ENCODE results near the gene ABHD13. TPM values are rescaled to one million over a fixed set of nuclear protein-coding genes. Genes with fewer than 3 reads are reported as not detected.
"Not testable (repeated sequence)": the region's sequence is repeated elsewhere in the genome, so short reads cannot be mapped to it uniquely, and the experiment has no call there.

ABHD13 gene
- 9.0 and 9.6 TPM in 2 replicates for total RNA-seq

DNA sequence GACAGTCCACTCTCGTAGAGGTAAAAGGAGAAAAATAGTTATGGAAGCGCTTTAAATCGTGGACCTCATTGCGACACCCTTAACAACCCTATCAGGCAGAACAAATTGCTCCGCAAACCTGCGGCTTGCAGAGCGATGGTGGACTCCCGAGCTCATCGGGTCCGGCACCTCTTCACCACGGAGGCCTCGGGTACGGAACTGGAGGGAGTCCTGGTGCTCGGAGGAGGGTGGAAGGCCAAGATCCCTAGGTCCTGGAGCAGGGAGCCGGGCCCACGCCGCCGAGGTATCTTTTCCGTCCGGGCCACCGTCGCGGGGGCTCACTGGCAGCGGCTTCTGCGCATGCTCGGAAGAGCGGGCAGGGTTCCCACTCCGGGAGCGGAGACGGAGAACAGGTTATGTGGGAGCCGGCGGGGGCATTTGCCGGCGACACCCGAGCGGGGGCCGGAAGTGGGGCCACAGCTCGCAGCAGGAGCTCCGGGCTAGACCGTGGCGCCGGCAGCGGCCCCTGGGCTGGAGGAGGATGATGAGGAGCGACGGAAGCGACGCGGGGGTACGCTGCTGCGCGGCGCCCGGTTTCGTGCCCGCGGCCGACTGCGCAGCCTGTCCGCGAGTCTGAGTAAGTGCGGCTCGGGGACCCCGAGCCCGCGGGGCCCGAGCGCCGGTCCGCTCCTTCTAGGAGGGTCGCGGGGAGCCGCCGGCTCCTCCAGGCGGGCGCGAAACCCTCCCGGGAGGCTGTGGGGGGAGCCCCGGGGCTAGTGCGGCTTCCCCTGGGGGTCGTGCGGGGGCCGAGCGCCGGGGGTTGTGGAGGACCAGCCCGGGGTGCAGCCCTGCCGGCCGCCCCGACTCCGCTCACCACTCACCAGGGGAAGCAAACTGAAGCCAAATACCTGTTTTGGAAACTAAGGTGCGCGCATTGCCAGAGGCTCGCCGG, at the start of gene ABHD13:
TSS of gene ABHD13 (plus strand) at position 349 of the 931 bp plus-strand sequence. CDS start 10,827 bp downstream, outside the sequence.
- peak; percentile 58 for DNase-seq (ENCODE audit: low read depth)

GRCh38 chr13:108168929-108169328, 49.3 kb upstream of the ABHD13 start:
- no peak for DNase-seq (ENCODE audit: low read depth)

DNA sequence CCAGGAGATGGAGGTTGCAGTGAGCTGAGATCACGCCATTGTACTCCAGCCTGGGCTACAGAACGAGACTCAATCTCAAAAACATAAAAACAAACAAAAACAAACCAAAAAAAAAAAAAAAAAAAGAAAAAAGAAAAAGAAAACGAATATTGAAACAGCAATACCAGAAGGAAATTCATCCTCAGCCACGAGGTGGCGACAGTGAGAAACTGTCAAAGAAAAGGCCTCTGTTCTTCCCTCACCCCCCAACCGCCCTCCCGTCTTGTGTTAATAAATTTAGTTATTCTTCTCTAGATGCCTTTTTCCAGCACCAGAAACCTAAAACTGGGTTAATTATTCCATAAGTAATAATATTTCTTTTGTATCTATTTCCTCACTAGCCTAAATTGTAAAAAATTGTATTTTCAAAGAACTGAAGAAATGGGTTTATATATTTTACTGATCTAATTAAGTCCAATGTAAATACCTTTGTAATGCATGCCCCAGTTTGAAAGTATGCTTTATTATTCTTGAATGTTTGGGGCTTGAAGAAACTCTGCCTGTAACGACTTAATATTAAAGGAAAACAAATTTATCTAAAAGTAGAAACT, 41.4 kb upstream of the ABHD13 start:
- DNase-seq (ENCODE audit: low read depth) = peak; percentile 3

GRCh38 chr13:108178078-108178477, 40.1 kb upstream of the ABHD13 start:
- no peak for DNase-seq (ENCODE audit: low read depth)

- no peak for DNase-seq (ENCODE audit: low read depth)
Observed at GRCh38 chr13:108182652-108183051, 35.5 kb upstream of the ABHD13 start.

GRCh38 chr13:108185223-108185622, 33.0 kb upstream of the ABHD13 start:
- no peak for DNase-seq (ENCODE audit: low read depth)

DNA sequence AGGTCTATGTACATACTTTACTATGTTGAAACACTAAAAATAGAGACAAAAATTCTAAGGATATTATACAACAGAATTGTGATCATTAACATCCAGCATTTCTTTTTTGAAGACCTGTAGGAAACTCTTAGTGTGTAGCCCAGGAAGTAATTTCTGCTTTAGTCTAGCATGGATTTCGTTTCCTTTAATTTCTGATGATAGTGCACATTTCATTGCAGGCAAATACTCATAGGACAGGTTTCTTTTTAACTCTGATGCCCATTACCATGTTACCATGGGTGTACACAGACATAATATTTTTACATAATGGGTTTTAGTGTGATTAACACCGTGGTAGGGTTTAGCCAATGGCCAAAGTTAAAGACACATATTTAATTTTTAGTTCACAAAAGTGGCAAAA, 29.9 kb upstream of the ABHD13 start:
- no peak for DNase-seq (ENCODE audit: low read depth)

DNA sequence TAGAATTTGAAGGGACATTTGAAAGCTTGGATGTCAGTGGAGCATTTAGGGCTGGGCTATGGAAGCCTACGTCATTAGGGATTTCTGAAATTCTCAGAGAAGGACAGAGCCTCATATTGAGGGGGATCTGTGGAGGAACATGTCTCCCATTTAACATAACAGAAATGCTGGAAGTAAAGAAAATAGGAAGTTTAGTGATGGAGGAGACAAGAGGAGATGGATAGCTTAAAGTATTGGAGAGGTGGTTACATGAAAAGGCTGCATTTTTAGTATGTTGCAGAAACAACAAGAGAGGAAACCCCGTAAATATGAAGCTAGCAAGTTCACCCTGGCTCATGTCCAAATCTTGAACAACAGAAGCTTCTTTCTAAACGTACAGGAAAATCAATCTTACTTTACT, 27.3 kb upstream of the ABHD13 start:
- DNase-seq (ENCODE audit: low read depth) = no peak

GRCh38 chr13:108193806-108194205, 24.4 kb upstream of the ABHD13 start:
- no peak for DNase-seq (ENCODE audit: low read depth)

DNA sequence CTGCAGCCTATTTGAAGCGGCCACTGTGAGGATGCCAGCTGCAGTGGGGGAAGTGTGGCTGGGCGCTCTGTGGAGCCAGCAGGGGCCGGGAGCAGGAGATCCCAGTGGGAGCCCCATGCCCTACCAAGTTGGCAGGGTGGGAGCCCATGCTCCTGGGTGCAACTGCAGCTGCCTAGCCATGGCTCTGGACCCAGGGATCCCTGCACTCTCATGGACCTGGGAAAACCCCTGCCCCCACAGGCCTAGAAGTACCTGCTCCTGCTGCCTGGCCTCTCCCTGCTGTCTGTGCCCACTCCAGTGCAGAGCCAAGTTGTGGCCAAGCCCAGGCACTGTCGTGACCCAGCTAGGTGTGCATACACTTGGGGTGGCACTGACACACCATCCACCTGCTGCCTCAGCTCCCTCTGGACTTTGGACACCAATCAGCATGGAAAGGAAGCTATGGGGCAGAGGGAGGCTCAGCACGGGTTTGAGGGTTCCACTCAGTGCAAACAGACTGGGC, 23.7 kb upstream of the ABHD13 start:
- no peak for DNase-seq (ENCODE audit: low read depth)

DNA sequence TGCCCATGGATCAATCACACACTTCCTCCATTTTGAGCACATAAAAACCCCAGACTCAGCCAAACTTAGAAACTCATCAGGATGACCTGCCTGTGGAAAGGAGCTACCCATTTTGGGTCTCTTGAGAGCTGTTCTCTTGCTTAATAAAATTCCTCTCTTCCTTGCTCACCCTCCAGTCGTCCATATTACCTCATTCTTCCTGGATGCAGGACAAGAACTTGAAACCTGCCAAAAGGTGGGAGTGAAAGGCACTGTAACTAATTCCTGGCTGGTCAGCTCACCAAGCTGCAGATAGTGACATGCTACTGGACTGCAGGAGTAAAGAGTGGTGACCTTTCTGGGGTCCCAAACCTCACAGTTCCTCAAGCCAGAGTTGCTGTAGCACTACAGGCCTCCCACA, 23.0 kb upstream of the ABHD13 start:
- no peak for DNase-seq (ENCODE audit: low read depth)

- no peak for DNase-seq (ENCODE audit: low read depth)
Observed at GRCh38 chr13:108195861-108196260, 22.3 kb upstream of the ABHD13 start.

DNA sequence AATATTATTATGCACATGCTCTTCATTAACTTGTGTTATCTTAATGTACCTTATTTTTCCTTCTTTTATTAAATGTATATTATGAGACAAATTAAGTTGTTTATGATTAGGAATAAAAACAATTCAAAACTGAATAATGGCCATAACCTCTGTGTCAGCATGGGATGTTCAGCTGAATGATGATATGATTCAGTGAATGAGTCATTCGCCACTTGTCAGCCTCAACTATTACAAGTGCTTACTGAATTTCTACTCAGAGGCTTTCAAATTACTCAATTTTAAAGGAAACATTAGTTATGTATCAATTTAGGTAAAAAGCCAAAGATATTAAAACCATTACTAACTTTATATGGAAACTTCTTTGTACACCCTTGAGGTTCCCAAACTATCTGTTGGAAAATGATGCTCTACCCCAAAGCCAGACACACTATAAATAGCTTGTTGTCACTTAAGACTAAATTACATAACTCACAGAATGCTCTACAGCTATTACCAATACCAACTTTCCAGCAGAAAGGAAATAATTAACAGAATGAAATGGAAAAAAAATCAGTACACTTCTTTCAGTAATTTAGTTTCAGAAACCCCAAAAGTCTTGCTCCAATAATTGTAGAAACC, 17.3 kb upstream of the ABHD13 start:
- DNase-seq (ENCODE audit: low read depth) = peak; percentile 56

- DNase-seq (ENCODE audit: low read depth) = no peak
Observed at GRCh38 chr13:108210551-108210950, 7.6 kb upstream of the ABHD13 start.

DNA sequence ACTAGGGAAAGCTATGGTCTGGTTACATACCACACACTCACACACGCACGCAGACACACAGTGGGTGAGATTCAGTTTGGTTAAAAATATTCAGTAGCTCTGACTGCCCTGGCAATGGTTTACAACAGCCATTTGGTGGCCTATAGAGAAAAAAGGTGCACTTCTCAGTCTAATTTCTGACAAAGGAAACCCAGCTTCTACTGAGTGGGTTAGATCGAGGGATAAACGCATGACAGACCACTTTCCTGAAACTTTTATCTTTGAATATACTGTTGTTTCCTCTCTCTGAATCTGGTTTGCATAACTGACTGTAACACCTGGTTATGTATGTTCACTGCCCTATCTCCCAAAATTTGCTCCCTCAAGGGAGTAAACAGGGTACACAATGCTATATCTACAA, 5.3 kb upstream of the ABHD13 start:
- DNase-seq (ENCODE audit: low read depth) = no peak

- peak; percentile 75 for DNase-seq (ENCODE audit: low read depth)
Observed at GRCh38 chr13:108213946-108214345, 4.2 kb upstream of the ABHD13 start.

DNA sequence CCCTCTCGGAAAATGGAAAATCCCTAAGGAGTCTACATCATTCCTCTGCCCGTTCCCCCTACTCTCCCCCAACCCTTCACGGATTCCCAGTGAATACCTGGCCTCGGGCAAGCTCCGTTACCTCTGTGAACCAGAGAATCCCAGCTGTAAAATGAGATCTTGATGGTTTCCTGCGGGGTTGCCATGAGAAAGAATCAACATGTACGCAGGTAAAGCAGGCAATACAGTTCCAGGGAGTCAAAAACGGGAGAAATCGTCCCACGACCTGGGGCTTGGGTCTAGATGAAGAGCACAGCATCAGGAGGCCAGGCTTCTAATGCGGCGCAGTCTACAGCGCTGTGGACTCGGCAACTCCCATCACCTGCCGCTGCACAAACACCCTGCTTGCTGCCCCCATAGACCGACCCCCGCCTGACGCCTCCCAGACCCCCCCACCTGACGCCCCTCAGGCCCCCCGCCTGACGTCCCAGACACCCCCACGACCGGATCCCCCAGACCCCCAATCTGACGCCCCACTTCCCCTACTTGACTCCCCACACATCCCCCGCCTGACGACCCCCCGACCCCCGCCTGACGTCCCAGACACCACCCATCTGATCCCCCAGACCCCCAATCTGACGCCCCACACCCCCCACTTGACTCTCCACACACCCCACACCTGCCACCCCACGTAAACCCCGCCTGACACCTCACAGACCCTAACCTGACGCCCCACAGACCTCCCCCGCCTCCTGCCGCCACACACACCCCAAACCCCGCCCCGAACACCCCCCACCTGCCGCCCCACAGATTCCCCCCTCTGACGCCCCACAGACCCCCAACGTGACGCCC, 3.5 kb upstream of the ABHD13 start:
- peak; percentile 6 for DNase-seq (ENCODE audit: low read depth)

DNA sequence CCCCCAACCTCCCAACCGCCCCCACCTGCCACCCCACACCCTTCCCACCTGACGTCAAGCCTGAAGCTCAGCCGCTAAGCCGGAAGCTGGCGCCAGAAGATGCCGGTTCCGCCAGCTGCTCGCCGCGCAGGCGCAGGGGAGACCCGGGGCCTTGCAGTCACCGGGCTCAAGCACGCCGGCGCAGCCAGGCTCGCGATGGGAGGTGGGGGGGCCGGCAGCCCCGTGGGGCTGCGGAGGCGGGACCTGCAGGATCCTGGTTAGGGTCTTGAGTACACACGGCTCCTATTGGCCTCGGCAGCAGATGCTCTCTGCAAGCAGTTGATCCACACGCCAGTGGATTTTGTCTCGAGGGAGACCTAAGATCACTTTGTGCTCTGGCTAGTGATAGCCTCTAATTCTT, 2.8 kb upstream of the ABHD13 start, which contains the start of gene LIG4:
TSS of gene LIG4 (minus strand) at position 101 of the 400 bp plus-strand sequence. CDS start 4,268 bp downstream, outside the sequence.
- DNase-seq (ENCODE audit: low read depth) = peak; percentile 87

- DNase-seq (ENCODE audit: low read depth) = not testable (repeated sequence)
Observed at GRCh38 chr13:108217307-108218043, 717 bp upstream of the ABHD13 start.

GRCh38 chr13:108220041-108220440, 1.8 kb downstream of the ABHD13 start:
- DNase-seq (ENCODE audit: low read depth) = peak; percentile 14
